HG03457 (cell line): ENCODE data around the gene AGAP2.

Experiments
- ATAC-seq: cut with Tn5 transposase; IDR thresholded peaks from one replicate; pipeline ENCODE4 v1.9.1; 2021; ENCODE audit warnings: moderate number of reproducible peaks; ENCODE audit not compliant: unreplicated experiment

Gene AGAP2

GRCh38 chr12:57737467-57738460 lies 778 bp downstream of the AGAP2 start:
- ATAC-seq, result no peak

DNA sequence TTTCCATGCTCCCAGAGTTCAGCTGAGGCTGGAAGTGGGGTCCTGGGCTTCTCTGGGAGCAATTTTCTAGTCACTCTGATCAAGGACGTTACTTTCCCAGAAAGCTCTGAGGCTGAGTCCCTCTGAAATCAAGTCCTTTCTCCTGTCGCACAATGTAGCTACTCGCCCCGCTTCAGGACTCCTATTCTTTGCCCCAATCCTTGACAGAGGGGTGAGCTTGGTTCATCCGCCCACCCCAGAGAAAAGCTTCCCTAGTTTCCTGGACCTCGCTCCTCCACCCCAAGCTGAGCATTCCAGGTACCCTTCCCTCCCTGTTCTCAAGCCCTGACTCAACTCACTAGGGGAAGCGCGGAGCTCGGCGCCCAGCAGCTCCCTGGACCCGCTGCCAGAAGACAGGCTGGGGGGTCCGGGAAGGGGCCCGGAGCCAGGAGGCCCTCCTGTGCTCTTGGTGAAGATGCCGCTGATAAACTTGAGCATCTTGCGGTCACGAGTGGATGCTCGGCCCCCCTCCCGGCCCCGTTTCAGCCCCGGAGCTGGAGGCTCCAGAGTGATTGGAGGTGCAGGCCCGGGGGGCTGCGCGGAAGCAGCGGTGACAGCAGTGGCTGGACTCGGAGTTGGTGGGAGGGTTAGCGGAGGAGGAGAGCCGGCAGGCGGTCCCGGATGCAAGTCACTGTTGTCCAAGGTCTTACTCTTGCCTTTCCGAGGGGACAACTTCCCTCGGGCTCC lies 1.6 kb downstream of the AGAP2 start:
- no peak for ATAC-seq

DNA sequence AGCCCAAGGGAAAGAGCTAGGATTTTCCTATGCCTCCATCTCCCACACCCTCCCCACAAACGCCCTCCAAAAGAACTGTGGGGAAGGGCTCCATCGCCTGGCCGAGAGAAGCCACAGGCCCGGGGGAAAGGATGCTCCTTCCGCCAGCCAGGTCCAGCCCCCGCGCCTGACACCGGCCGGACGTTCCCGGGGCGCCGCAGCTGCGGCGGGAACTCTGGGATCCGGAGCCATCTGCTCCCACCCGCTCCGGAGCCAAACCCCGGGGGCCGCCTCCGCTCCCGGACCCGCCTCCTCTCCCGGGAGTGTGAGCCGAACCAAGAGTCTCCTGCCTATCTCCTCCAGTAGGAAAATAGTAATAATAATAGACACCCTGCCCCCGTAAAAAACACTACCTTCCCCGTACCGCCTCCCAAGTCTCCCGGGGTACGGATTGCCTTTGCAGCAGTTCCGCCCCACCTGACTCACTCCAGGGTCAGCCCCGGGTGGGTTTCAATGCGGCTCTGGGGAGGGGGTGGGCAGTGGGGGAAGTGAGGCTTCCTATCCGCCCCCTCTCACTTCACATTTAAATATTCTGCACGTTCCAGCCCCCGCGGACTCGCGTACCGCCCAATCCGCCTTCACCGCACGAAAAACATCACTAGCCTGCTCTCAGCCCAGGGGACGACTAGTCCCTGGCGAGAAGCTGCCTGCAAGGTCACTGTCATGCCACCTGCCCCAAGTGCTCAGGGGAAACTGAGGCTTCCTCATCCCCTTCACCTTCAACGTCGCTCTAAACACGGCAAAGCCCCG lies 2.4 kb downstream of the AGAP2 start:
- ATAC-seq, result no peak

GRCh38 chr12:57735198-57735855 lies 3.2 kb downstream of the AGAP2 start:
- ATAC-seq, result no peak

DNA sequence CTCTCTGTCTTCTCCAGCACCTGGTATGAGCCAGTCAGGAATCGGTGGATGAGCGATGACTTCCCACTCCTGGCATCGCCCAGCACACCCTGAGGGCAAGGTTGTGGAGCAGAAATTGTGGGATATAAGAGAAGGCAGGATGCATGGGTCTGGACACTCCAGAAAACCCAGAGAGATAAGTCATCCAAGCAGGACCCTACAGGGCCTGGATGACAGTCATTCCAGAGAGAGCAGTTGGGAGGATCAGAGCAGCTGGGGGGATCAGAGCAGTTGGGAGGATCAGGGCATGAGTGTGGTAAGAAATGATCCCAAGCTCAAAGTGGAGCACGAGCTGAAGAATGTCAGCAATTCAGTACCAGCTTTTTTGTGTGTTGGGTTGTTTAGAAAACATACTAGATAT lies 4.0 kb downstream of the AGAP2 start:
- ATAC-seq, result no peak

DNA sequence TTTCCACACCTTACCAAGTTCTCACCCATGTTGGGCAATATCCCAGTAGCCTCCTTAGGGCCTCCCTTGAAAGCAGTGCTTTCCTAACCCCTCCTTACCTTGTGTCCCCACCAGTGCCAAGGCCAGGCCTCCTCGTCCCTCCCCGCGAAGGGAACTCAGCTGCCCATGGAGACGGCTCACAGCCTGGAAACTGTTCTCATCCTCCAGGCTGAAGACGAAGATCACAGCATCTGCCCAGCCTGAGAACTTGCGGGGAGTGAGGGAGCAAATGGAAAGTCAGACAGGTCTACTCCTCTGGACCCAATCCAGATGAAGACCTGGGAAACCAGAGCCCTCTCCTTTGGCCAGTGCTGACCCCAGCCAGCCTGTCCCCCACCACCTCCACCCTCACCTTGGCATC lies 4.6 kb downstream of the AGAP2 start:
- no peak for ATAC-seq

- ATAC-seq, result no peak
Observed at GRCh38 chr12:57732726-57733593, 5.6 kb downstream of the AGAP2 start.

DNA sequence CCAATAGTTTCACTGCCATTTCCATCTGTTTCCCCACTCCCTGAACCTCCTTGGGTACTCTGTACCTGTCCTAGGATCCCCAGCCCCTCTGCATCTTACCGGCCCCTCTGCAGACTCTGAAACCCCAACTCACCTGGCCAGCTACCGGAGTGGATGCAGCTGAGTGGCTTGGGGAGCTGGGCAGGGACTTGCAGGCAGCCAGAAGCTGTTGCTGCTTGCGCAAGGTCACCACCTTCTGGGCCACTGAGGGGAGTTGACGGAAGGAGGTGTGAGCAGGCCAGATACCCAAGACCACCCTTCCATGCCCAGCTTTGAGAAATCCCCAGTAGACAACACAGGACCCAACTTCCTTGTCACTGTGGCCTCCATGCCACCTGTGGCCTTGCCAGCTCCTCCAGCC lies 6.3 kb downstream of the AGAP2 start:
- ATAC-seq, result no peak

DNA sequence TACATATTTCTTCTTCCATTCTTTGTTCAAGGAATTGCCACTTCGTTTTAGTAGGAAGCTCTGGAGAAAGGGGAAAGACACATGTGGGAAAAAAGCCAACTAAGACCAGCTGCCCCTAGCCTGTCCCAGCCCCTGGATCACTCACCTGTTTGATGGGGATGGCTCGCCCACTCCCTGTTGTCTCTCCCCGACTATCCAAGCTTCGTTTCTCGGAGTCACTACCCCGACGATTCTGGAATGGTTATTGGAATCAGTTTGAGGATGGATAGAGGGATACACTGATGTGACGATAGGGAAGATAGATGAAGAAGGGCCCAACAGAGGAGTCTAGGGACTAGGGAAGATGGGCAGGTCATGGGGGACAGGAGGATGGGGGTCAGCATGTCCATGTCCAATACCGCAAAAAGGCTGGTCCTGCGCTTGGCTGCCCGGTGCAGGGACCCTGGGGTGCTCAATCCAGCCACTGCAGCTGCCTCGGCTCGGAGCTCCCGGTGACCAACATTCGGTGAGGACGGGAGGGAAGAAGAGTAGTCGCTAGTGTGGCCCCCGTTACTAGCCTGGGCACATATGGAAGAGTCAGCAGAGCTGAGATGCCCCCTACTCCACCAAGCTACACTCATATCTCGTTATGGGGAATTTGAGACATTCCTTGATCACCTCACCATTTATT lies 7.0 kb downstream of the AGAP2 start:
- ATAC-seq, result no peak

DNA sequence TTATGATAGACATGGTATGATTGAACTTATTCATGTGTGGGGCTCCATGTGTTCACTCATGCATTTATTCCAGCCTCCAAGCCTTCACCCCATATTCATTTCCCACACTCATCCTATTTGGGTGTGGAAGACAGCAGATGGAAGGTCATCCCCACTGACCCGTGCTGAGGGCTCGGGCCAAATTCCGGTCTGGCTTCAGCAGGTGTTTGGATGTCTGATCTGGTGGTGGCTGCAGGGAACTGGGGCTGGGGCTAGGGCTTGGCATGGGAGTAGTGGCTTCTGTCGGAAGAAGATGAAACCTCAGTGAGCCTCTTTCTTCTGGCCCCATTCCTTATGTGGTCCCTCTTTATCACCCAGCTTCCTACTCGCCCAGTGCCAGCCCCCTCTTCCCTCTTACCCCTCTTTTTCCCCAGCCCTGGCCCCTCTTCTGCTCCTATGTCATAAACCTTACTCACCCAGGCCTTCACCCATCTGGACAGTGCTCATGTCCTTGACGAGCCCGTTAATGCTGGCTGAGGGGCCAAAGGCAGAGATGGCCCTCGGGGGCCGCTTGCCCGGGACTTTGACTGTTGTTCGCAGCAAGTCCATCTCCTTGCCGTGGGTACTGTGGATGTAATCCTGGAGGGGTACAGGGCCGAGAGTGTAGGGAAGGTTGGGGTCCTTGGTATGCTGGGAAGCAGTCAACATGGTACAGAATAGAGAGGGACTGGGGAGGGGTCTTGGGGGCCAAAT lies 8.0 kb downstream of the AGAP2 start:
- no peak for ATAC-seq

DNA sequence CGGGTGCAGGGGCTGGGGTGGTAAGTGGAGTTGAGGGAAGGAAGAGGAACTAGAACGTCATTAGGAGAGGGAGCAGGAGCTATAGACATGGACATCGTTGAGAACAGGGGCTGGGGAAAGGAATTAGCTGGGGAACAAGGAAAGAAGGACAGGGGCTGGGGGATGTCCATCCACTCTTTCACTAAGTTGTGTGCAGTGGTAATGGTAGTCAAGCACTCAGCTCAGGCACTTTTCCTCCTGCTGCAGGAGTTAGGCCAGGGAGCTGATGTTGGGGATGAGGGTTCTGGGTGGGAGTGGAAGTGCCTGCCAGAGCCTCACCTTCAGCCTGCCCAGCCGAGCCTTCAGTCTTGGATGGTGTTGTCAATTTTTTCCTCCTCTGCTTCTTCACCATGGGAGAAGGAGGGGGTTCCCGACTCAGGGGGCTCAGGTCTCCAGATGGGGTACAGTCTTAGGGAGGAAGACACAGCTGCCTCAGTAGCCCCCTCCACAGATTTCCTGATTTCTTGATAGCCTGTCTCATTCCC lies 9.2 kb downstream of the AGAP2 start:
- ATAC-seq, result no peak

GRCh38 chr12:57727758-57728395 lies 10.7 kb downstream of the AGAP2 start:
- ATAC-seq, result no peak

GRCh38 chr12:57726884-57727757 lies 11.4 kb downstream of the AGAP2 start:
- no peak for ATAC-seq

- no peak for ATAC-seq
Observed at GRCh38 chr12:57726151-57726883, 12.2 kb downstream of the AGAP2 start.

- ATAC-seq, result no peak
Observed at GRCh38 chr12:57725851-57726150, 12.7 kb downstream of the AGAP2 start.

DNA sequence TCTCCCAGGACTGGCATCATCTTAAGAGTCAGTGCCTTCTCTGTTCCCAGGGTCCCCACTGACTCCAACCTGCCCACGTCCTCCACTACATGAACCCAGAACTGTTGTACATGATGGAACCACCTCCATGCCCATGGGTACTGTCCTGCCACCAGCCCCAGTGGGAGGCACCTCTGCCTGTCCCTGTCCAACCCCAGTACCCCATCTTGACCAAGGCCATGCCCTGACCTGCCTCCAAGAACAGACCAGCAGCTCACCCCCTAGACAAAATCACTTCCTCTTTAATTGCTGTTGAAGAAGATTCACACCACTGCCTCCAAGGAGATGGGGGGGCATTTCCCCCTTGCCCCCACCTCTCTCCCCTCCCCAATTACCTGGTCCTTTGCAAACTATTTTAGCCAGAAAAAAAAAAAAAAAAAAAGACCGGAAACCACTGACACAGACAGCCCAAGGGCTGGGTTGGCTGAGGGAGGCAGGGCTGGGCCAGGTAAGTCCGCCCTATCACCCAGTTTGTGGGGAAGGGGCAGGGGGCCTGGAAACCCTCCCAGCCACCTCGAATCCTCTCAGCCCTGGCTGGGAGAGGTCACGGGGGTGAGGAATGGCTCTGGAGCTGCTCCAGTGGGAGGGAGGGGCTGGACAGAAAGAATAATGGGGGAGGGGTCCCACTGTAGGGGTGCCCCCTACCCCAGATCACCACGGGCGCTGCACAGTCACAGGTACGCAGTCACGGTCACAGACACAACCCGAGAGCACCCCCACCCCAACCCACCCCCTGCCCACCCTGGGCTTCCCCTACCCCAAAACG lies 13.4 kb downstream of the AGAP2 start:
- ATAC-seq, result no peak
